ENCODE data around the gene SLC23A1. TPM values are rescaled to one million over a fixed set of nuclear protein-coding genes. Genes with fewer than 3 reads are reported as not detected.
A peak's percentile ranks its signal among the peaks of the same experiment; 100 is the strongest.

The SLC23A1 gene
- total and polyA plus RNA-seq, 2 of the 13 experiments (the other 11 are each of a cell fraction or from before 2014, with no cell fraction given), result 6.0 to 6.6 TPM

DNA sequence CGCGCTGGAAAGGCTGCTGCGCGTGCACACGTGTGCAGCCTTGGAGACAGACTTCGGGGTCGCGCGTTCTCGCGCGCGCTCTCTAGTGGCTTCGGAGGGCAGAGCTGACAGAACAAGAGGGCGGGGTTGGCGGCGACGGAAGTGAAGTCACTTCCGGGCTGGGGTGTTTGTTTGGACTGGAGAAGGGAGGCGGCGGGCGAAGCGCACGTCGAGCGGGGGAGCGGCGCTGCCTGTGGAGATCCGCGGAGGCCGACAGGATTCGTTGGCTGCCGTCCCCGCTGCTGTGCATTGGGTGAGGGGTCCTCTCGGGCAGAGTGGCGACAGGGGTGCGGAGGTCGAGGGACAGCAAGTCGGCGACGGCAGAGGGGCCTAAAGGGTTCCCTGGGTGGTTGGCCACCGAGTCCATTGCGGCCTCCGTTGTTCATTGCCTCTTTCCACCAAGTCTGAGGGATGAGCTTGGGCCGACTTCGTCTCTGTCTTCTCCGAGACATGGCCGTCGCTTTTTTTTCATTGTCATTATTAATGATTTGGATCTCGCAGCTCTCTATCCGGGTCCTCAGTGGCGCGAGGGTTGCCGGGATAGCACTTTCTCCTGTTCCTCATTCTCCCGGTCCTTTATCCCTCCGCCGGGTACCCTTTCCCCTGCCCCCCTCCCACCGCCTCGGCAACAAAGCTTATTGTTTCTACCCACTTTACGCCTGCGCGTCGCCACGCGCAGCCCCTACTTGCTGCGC, 41.2 kb downstream of the SLC23A1 start, which contains the start of gene PAIP2 (continued):
- TF ChIP-seq ATRX (CRISPR knock-in tag; IDR thresholded peaks at IDR 0.05; ENCODE audit: borderline replicate concordance), result no peak
- TF ChIP-seq ZNF687 (CRISPR knock-in tag; IDR thresholded peaks at IDR 0.05), result peak; percentile 96
- TF ChIP-seq NR2F1 (CRISPR knock-in tag; IDR thresholded peaks at IDR 0.05), result no peak
- TF ChIP-seq ZNF24 (IDR thresholded peaks at IDR 0.05), result no peak
- TF ChIP-seq ZNF550 (CRISPR knock-in tag; IDR thresholded peaks at IDR 0.05; ENCODE audit: borderline replicate concordance), result no peak
- TF ChIP-seq MEIS2 (CRISPR knock-in tag; IDR thresholded peaks at IDR 0.05), result peak; percentile 94
- no peak; the same call in 1 of the 2 replicates for TF ChIP-seq ZNF460 (CRISPR knock-in tag; IDR thresholded peaks at IDR 0.05; ENCODE audit: borderline replicate concordance)
- peak; percentile 57; the same call in 1 of the 2 replicates for TF ChIP-seq STAT6 (CRISPR knock-in tag; IDR thresholded peaks at IDR 0.05; ENCODE audit: borderline replicate concordance)
- TF ChIP-seq ZNF383 (CRISPR knock-in tag; IDR thresholded peaks at IDR 0.05; ENCODE audit: borderline replicate concordance), result no peak; the same call in 1 of the 2 replicates
- peak; percentile 69; the same call in 1 of the 2 replicates for TF ChIP-seq MAZ (IDR thresholded peaks at IDR 0.05; ENCODE audit: borderline replicate concordance, low read depth, low read length)
- peak; percentile 81 for TF ChIP-seq MAZ (CRISPR knock-in tag; IDR thresholded peaks at IDR 0.05; ENCODE audit: low read depth)
- TF ChIP-seq HMGXB4 (CRISPR knock-in tag; IDR thresholded peaks at IDR 0.05; ENCODE audit: borderline replicate concordance in 1 of 2, low read depth in 1 of 2), result peak; percentile 88 to 95
- TF ChIP-seq ZSCAN25 (CRISPR knock-in tag; IDR thresholded peaks at IDR 0.05), result no peak; the same call in 1 of the 2 replicates
- TF ChIP-seq NR3C1 (CRISPR knock-in tag; IDR thresholded peaks at IDR 0.05), result no peak
- no peak for TF ChIP-seq TCF7L2 (IDR thresholded peaks at IDR 0.05; ENCODE audit: low read depth, low read length)
- TF ChIP-seq ZNF12 (CRISPR knock-in tag; IDR thresholded peaks at IDR 0.05), result no peak
- TF ChIP-seq TOE1 (CRISPR knock-in tag; IDR thresholded peaks at IDR 0.05), result no peak
- no peak for TF ChIP-seq NONO (IDR thresholded peaks at IDR 0.05)
- peak; percentile 90 for TF ChIP-seq NONO (CRISPR knock-in tag; conservative IDR thresholded peaks at IDR 0.05)
- TF ChIP-seq ETV5 (CRISPR knock-in tag; IDR thresholded peaks at IDR 0.05; ENCODE audit: borderline replicate concordance), result peak; percentile 94

Data from HepG2 (cell line).